Liver (tissue), 3 donors: ENCODE measurements around the gene ZNF718.

Experiments
- GABPA ChIP-seq, 2 donors: IDR thresholded peaks in 1 of 2; conservative IDR thresholded peaks in 1 of 2; 2 replicates each; pipeline ENCODE4 v1.6.1; 2016; ENCODE audit warnings: antibody characterized with exemption in 2 of 2, mild to moderate bottlenecking in 1 of 2, moderate library complexity in 1 of 2
- HNF4G ChIP-seq: IDR thresholded peaks from 2 replicates; pipeline ENCODE4 v1.6.1; 2016; ENCODE audit warnings: antibody characterized with exemption
- MAX ChIP-seq: IDR thresholded peaks from 2 replicates; pipeline ENCODE4 v1.6.1; 2016; ENCODE audit warnings: antibody characterized with exemption
- SP1 ChIP-seq: IDR thresholded peaks from 2 replicates; pipeline ENCODE4 v1.6.1; 2018; ENCODE audit warnings: antibody characterized with exemption, mild to moderate bottlenecking
- TAF1 ChIP-seq: conservative IDR thresholded peaks from 2 replicates; pipeline ENCODE4 v1.6.1; 2016; ENCODE audit warnings: antibody characterized with exemption, mild to moderate bottlenecking
- TF ChIP-seq, protein P1 (sequence below): fragments of 150-350 bp; IDR thresholded peaks from 2 replicates; pipeline ENCODE4 v1.5.1; 2017; ENCODE audit warnings: improper control_type of control experiment, low read depth, low read length; ENCODE audit not compliant: missing input control
- TF ChIP-seq, protein P2 (sequence below): IDR thresholded peaks from 2 replicates; pipeline ENCODE4 v1.6.1; 2016; ENCODE audit warnings: antibody characterized with exemption
- donor health status: healthy.
- donor health status: healthy.

GRCh38 chr4:113732-114131 is 10.6 kb upstream of the ZNF718 start:
- TF ChIP-seq GABPA (IDR thresholded peaks at IDR 0.05 in 1 of 2, conservative IDR thresholded peaks at IDR 0.05 in 1 of 2) = no peak
- TF ChIP-seq, protein P1, sequence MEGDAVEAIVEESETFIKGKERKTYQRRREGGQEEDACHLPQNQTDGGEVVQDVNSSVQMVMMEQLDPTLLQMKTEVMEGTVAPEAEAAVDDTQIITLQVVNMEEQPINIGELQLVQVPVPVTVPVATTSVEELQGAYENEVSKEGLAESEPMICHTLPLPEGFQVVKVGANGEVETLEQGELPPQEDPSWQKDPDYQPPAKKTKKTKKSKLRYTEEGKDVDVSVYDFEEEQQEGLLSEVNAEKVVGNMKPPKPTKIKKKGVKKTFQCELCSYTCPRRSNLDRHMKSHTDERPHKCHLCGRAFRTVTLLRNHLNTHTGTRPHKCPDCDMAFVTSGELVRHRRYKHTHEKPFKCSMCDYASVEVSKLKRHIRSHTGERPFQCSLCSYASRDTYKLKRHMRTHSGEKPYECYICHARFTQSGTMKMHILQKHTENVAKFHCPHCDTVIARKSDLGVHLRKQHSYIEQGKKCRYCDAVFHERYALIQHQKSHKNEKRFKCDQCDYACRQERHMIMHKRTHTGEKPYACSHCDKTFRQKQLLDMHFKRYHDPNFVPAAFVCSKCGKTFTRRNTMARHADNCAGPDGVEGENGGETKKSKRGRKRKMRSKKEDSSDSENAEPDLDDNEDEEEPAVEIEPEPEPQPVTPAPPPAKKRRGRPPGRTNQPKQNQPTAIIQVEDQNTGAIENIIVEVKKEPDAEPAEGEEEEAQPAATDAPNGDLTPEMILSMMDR = no peak
- TF ChIP-seq MAX = no peak
- no peak for TF ChIP-seq SP1
- TF ChIP-seq, protein P2, sequence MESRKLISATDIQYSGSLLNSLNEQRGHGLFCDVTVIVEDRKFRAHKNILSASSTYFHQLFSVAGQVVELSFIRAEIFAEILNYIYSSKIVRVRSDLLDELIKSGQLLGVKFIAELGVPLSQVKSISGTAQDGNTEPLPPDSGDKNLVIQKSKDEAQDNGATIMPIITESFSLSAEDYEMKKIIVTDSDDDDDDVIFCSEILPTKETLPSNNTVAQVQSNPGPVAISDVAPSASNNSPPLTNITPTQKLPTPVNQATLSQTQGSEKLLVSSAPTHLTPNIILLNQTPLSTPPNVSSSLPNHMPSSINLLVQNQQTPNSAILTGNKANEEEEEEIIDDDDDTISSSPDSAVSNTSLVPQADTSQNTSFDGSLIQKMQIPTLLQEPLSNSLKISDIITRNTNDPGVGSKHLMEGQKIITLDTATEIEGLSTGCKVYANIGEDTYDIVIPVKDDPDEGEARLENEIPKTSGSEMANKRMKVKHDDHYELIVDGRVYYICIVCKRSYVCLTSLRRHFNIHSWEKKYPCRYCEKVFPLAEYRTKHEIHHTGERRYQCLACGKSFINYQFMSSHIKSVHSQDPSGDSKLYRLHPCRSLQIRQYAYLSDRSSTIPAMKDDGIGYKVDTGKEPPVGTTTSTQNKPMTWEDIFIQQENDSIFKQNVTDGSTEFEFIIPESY = no peak
- TF ChIP-seq HNF4G = no peak
- TF ChIP-seq TAF1 = no peak
